HepG2 (cell line): ENCODE results near the gene OR6S1. TPM values are rescaled to one million over a fixed set of nuclear protein-coding genes. Genes with fewer than 3 reads are reported as not detected.

Experiments used
- ATAC-seq: fragments of 200-7000 bp; cut with Tn5 transposase; 3 replicates; pipeline ENCODE4 v1.9.1; 2020; ENCODE audit warnings: mild to moderate bottlenecking, moderate library complexity
- BruUV-seq: library from RNA; stranded (reverse); fragments of 400-500 nt; replicated peaks from 2 replicates; lab custom pipeline; 2021; lab: Mats Ljungman, UMichigan
- CTCF ChIA-PET: fragments of 300-600 bp; formaldehyde crosslinking; extraction: SDS; loops from one replicate; lab custom pipeline; 2021; ENCODE audit warnings: low total read pairs, inconsistent platforms, low intra/inter-chr PET ratio; lab: Yijun Ruan, JAX
- POLR2A ChIA-PET: fragments of 350-600 bp; sonication (Branson Sonifier 250); formaldehyde crosslinking; loops from one replicate; lab custom pipeline; 2020; ENCODE audit warnings: antibody characterized with exemption, inconsistent platforms; lab: Yijun Ruan, JAX
- DNase-seq: peaks from one replicate; pipeline ENCODE4 v3.0.0-alpha.2; 2015; ENCODE audit warnings: low spot score
- FAIRE-seq: peaks from 3 replicates; lab custom pipeline; 2011; peaks lifted over from hg19 to GRCh38; lab: Jason Lieb, UNC
- H2AFZ ChIP-seq: one replicate; pipeline ENCODE4 v1.6.1; 2011; ENCODE audit warnings: low read length, inconsistent platforms
- H3K27ac ChIP-seq: fragments of 300-600 bp; 3 replicates; pipeline ENCODE4 v1.8.0; 2011; ENCODE audit warnings: mixed run types, mild to moderate bottlenecking, mixed read lengths, low read length, inconsistent platforms; ENCODE audit not compliant: insufficient read depth; ENCODE audit errors: extremely low read length
- H3K27me3 ChIP-seq, 2 experiments: fragments of 200-600 bp in 1 of 2; 2 replicates in 1 of 2; 3 replicates in 1 of 2; pipeline versions ENCODE4 v1.6.0 to v1.8.0; 2011; ENCODE audit warnings: low read length in 2 of 2, mild to moderate bottlenecking in 2 of 2, moderate library complexity in 2 of 2, inconsistent platforms in 1 of 2; ENCODE audit not compliant: insufficient read depth in 2 of 2, control insufficient read depth in 1 of 2
- H3K36me3 ChIP-seq, 2 experiments: fragments of 200-600 bp in 1 of 2; replicated peaks in 1 of 2; 2 replicates in 1 of 2; 3 replicates in 1 of 2; pipeline versions ENCODE4 v1.5.1 to v1.8.0; 2011; ENCODE audit warnings: low read length in 2 of 2, inconsistent platforms in 1 of 2; ENCODE audit not compliant: insufficient read depth in 2 of 2, control insufficient read depth in 1 of 2
- H3K4me1 ChIP-seq: 2 replicates; pipeline ENCODE4 v1.5.1; 2012; ENCODE audit warnings: low read length, inconsistent platforms; ENCODE audit not compliant: insufficient read depth
- H3K4me2 ChIP-seq: 2 replicates; pipeline ENCODE4 v1.6.0; 2011; ENCODE audit warnings: low read depth, low read length, inconsistent platforms
- H3K4me3 ChIP-seq, 3 experiments: fragments of 200-600 bp in 1 of 3; sonication (generic), shearing (Covaris generic) in 1 of 3; replicated peaks in 1 of 3; 2 replicates each; pipeline ENCODE4 v1.5.1; 2011 to 2016; ENCODE audit warnings: low read length in 3 of 3, inconsistent platforms in 2 of 3, low read depth in 2 of 3, mild to moderate bottlenecking in 2 of 3, control low read depth in 1 of 3, mixed read lengths in 1 of 3; ENCODE audit not compliant: insufficient read depth in 1 of 3
- H3K79me2 ChIP-seq: one replicate; pipeline ENCODE4 v1.6.1; 2011; ENCODE audit warnings: low read length, inconsistent platforms; ENCODE audit not compliant: insufficient read depth
- H3K9ac ChIP-seq: 2 replicates; pipeline ENCODE4 v1.6.0; 2011; ENCODE audit warnings: mild to moderate bottlenecking, low read depth, low read length, inconsistent platforms; ENCODE audit not compliant: insufficient read depth
- H3K9me3 ChIP-seq: 2 replicates; pipeline ENCODE4 v1.5.1; 2012; ENCODE audit warnings: mild to moderate bottlenecking, low read length
- H4K20me1 ChIP-seq: 2 replicates; pipeline ENCODE4 v1.6.0; 2011; ENCODE audit warnings: inconsistent platforms, mild to moderate bottlenecking, low read length, moderate library complexity; ENCODE audit not compliant: insufficient read depth
- DNMT3B ChIP-seq: conservative IDR thresholded peaks from 2 replicates; pipeline ENCODE4 v1.6.1; 2016; ENCODE audit warnings: missing biosample characterization, control low read depth
- LBX2 ChIP-seq: sonication (generic); formaldehyde crosslinking; IDR thresholded peaks from 2 replicates; pipeline ENCODE4 v1.5.0; 2020; ENCODE audit warnings: missing genetic modification reagents, mild to moderate bottlenecking, borderline replicate concordance
- MIER3 ChIP-seq: IDR thresholded peaks from 2 replicates; pipeline ENCODE4 v1.6.1; 2016; ENCODE audit warnings: missing compliant biosample characterization, borderline replicate concordance
- NFIC ChIP-seq: IDR thresholded peaks from 2 replicates; pipeline ENCODE4 v1.6.1; 2012; ENCODE audit warnings: mild to moderate bottlenecking, low read length, inconsistent platforms
- RARG ChIP-seq: sonication (generic); formaldehyde crosslinking; IDR thresholded peaks from 2 replicates; pipeline ENCODE4 v1.4.0; 2020; ENCODE audit warnings: low read depth, mild to moderate bottlenecking, missing genetic modification reagents
- SMYD3 ChIP-seq: sonication (generic); formaldehyde crosslinking; IDR thresholded peaks from 2 replicates; pipeline ENCODE4 v1.8.1; 2023; ENCODE audit warnings: mild to moderate bottlenecking, missing genetic modification reagents
- SOX13 ChIP-seq, 3 experiments: fragments of 450-650 bp in 1 of 3; sonication (generic) in 1 of 3; formaldehyde crosslinking in 1 of 3; IDR thresholded peaks in 2 of 3; conservative IDR thresholded peaks in 1 of 3; 2 replicates each; pipeline versions ENCODE4 v1.5.0 to v1.6.1; 2016 to 2020; ENCODE audit warnings: antibody characterized with exemption in 1 of 3, mild to moderate bottlenecking in 1 of 3, missing compliant biosample characterization in 1 of 3, missing genetic modification reagents in 1 of 3, moderate library complexity in 1 of 3
- SRY ChIP-seq: sonication (generic); formaldehyde crosslinking; IDR thresholded peaks from 2 replicates; pipeline ENCODE4 v1.8.0; 2022; ENCODE audit warnings: mild to moderate bottlenecking, missing genetic modification reagents
- ZBTB7B ChIP-seq: sonication (generic); formaldehyde crosslinking; IDR thresholded peaks from 2 replicates; pipeline ENCODE4 v1.4.0; 2020; ENCODE audit warnings: missing genetic modification reagents
- ZNF207 ChIP-seq: fragments of 450-650 bp; IDR thresholded peaks from 2 replicates; pipeline ENCODE4 v1.6.1; 2016; ENCODE audit warnings: antibody characterized with exemption, borderline replicate concordance
- ZNF230 ChIP-seq: sonication (generic); formaldehyde crosslinking; IDR thresholded peaks from 2 replicates; pipeline ENCODE4 v1.4.0; 2020; ENCODE audit warnings: mild to moderate bottlenecking, missing genetic modification reagents
- ZNF3 ChIP-seq: IDR thresholded peaks from 2 replicates; pipeline ENCODE4 v1.7.0; 2017; ENCODE audit warnings: inconsistent platforms
- ZNF44 ChIP-seq: sonication (generic); formaldehyde crosslinking; IDR thresholded peaks from 2 replicates; pipeline ENCODE4 v1.5.1; 2020; ENCODE audit warnings: mild to moderate bottlenecking, missing genetic modification reagents
- ZNF709 ChIP-seq: sonication (generic); formaldehyde crosslinking; IDR thresholded peaks from 2 replicates; pipeline ENCODE4 v1.5.0; 2020; ENCODE audit warnings: mild to moderate bottlenecking, missing genetic modification reagents
- ZNF737 ChIP-seq: sonication (generic); formaldehyde crosslinking; IDR thresholded peaks from 2 replicates; pipeline ENCODE4 v1.5.0; 2020; ENCODE audit warnings: missing genetic modification reagents, mild to moderate bottlenecking, borderline replicate concordance
- ZNF776 ChIP-seq: sonication (generic); formaldehyde crosslinking; IDR thresholded peaks from 2 replicates; pipeline ENCODE4 v1.4.0; 2020; ENCODE audit warnings: mild to moderate bottlenecking, missing genetic modification reagents
- ZSCAN30 ChIP-seq: sonication (generic); formaldehyde crosslinking; IDR thresholded peaks from 2 replicates; pipeline ENCODE4 v1.5.0; 2020; ENCODE audit warnings: mild to moderate bottlenecking, missing genetic modification reagents
- WGBS: methylation state at CpG from one replicate; pipeline ENCODE4 v1.1.6; 2017; ENCODE audit warnings: low lambda C conversion rate; 5-methylcytosine and 5-hydroxymethylcytosine counted together
- in situ Hi-C: cut with HindIII; loops from 2 replicates; pipeline ENCODE4 v1.10.0; 2017; ENCODE audit warnings: low pct_unique_long_range_greater_than_20kb; ENCODE audit not compliant: extremely low pct_ligation_motif_present
- intact Hi-C: fragments of 100-400 bp; cut with micrococcal nuclease; formaldehyde crosslinking; loops from one replicate; pipeline ENCODE4 v1.10.0; 2022; ENCODE audit not compliant: unreplicated experiment
- polyA plus RNA-seq, 8 experiments: library from polyadenylated mRNA; depleted of rRNA in 3 of 8; stranded (reverse) in 7 of 8; unstranded in 1 of 8; fragments of >200 nt; fragmentation: Illumina TruSeq in 4 of 8; extraction: Trizol in 4 of 8; gene quantifications; 2 replicates each; pipeline versions ENCODE4 v1.2.1 to v1.2.3, GENCODE V29; 2011 to 2016; ENCODE audit warnings: low read depth in 4 of 8, missing spikeins in 1 of 8, mixed read lengths in 1 of 8; ENCODE audit not compliant: insufficient read depth in 1 of 8
- total RNA-seq, 5 experiments: library from RNA; depleted of rRNA; stranded (reverse); fragments of >200 nt; fragmentation: Illumina TruSeq; extraction: Trizol; gene quantifications; 2 replicates each; pipeline ENCODE4 v1.2.3, GENCODE V29; 2016; ENCODE audit warnings: low read depth in 1 of 5
- TF ChIP-seq, protein P1 (sequence below): sonication (generic); formaldehyde crosslinking; IDR thresholded peaks from 2 replicates; pipeline ENCODE4 v1.8.0; 2022; ENCODE audit warnings: missing genetic modification reagents, mild to moderate bottlenecking, borderline replicate concordance
- TF ChIP-seq, protein P2 (sequence below): sonication (generic); formaldehyde crosslinking; conservative IDR thresholded peaks from 2 replicates; pipeline ENCODE4 v1.4.0; 2020; ENCODE audit warnings: mild to moderate bottlenecking, missing genetic modification reagents, moderate library complexity

OR6S1 gene
- total and polyA plus RNA-seq, 2 of the 13 experiments (the other 11 are each of a cell fraction or from before 2014, with no cell fraction given), result 0.09 TPM; not detected in 1

DNA sequence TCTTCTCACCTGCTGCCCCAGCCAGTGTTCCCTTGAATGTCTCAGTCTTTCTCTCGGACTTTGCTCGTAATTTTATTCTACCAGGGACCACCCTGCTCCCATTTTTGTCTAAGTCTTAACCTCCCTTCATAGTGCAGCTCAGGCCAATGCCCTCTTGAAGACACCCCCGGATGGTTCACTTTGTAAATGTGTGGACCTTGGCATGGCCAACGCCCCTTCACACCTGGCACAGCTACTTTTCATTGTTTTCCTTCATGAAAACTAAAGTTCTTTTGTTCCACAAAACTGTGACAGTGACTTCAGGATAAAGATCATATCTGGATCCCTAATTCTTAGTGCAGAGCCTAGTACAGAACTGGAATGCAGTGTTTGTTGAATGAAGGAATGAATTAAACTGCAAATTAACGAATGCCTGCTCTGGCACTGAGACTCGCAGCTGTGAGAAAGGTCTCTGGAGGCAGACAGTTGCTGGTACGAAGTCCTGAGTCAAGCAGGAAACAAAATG is 39.4 kb upstream of the OR6S1 start:
- H2AFZ ChIP-seq, result peak overlapping the region; percentile 91
- TF ChIP-seq, protein P1, sequence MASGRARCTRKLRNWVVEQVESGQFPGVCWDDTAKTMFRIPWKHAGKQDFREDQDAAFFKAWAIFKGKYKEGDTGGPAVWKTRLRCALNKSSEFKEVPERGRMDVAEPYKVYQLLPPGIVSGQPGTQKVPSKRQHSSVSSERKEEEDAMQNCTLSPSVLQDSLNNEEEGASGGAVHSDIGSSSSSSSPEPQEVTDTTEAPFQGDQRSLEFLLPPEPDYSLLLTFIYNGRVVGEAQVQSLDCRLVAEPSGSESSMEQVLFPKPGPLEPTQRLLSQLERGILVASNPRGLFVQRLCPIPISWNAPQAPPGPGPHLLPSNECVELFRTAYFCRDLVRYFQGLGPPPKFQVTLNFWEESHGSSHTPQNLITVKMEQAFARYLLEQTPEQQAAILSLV (CRISPR knock-in tag), result no peak
- TF ChIP-seq ZBTB7B (no peak), ZNF44 (CRISPR knock-in tag) (0 out of 2 replicates have a peak, but pooled peaks have one; percentile 72), ZNF776 (CRISPR knock-in tag) (no peak), LBX2 (CRISPR knock-in tag) (0 out of 2 replicates have a peak, but pooled peaks have one; percentile 6), SOX13 (IDR thresholded peaks at IDR 0.05) (no peak), SOX13 (CRISPR knock-in tag; conservative IDR thresholded peaks at IDR 0.05 in 1 of 2, IDR thresholded peaks at IDR 0.05 in 1 of 2) (peak in 1 of 2 experiments; percentile 15; a peak in 1 of 4 replicates), ZNF3 (CRISPR knock-in tag) (peak; percentile 91; the same call in 1 of the 2 replicates), ZNF737 (no peak), ZNF709 (CRISPR knock-in tag) (0 out of 2 replicates have a peak, but pooled peaks have one; percentile 0), SRY (CRISPR knock-in tag) (0 out of 2 replicates have a peak, but pooled peaks have one; percentile 3), RARG (CRISPR knock-in tag) (0 out of 2 replicates have a peak, but pooled peaks have one; percentile 3), MIER3 (no peak), ZSCAN30 (0 out of 2 replicates have a peak, but pooled peaks have one; percentile 3), NFIC (no peak), DNMT3B (0 out of 2 replicates have a peak, but pooled peaks have one; percentile 22), ZNF230 (0 out of 2 replicates have a peak, but pooled peaks have one; percentile 3), ZNF207 (no peak), SMYD3 (CRISPR knock-in tag) (peak; percentile 72; the same call in 1 of the 2 replicates)
- TF ChIP-seq, protein P2, sequence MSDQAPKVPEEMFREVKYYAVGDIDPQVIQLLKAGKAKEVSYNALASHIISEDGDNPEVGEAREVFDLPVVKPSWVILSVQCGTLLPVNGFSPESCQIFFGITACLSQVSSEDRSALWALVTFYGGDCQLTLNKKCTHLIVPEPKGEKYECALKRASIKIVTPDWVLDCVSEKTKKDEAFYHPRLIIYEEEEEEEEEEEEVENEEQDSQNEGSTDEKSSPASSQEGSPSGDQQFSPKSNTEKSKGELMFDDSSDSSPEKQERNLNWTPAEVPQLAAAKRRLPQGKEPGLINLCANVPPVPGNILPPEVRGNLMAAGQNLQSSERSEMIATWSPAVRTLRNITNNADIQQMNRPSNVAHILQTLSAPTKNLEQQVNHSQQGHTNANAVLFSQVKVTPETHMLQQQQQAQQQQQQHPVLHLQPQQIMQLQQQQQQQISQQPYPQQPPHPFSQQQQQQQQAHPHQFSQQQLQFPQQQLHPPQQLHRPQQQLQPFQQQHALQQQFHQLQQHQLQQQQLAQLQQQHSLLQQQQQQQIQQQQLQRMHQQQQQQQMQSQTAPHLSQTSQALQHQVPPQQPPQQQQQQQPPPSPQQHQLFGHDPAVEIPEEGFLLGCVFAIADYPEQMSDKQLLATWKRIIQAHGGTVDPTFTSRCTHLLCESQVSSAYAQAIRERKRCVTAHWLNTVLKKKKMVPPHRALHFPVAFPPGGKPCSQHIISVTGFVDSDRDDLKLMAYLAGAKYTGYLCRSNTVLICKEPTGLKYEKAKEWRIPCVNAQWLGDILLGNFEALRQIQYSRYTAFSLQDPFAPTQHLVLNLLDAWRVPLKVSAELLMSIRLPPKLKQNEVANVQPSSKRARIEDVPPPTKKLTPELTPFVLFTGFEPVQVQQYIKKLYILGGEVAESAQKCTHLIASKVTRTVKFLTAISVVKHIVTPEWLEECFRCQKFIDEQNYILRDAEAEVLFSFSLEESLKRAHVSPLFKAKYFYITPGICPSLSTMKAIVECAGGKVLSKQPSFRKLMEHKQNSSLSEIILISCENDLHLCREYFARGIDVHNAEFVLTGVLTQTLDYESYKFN, result no peak
- intact Hi-C loops, result loop anchor here (1.0 to 5.0 kb wide), 2 partner anchors 9 to 376 kb away; partner anchors contain the start of gene RNASE8
- FAIRE-seq, result no peak
- H3K36me3 ChIP-seq, result no peaks in the 10 kb centered on the region
- H3K4me3 ChIP-seq, result peak overlapping the region; percentile 83 to 89 (median 89)
- in situ Hi-C loops, result loop anchor here (5.0 to 10.0 kb wide), 3 partner anchors 49 to 356 kb away; partner anchors contain the start of gene PIP4P1
- peak overlapping the region; percentile 97 for H3K27ac ChIP-seq
- ATAC-seq, result no peak
- 1% methylated on average over 7 of the region's 7 CpGs for WGBS
- H3K4me2 ChIP-seq, result peak overlapping the region; percentile 96
- BruUV-seq, result no TSS peak
- DNase-seq, result no peak
- peak overlapping the region; percentile 95 for H3K9ac ChIP-seq
- H3K4me1 ChIP-seq, result peaks cover 28% of the 10 kb centered on the region
- H3K79me2 ChIP-seq, result peaks cover 13% of the 10 kb centered on the region
- H3K27me3 ChIP-seq, result peaks cover 0 to 5% of the 10 kb centered on the region in 2 experiments; a peak in 1 of 5 replicates
- H4K20me1 ChIP-seq, result no peaks in the 10 kb centered on the region
- H3K9me3 ChIP-seq, result no peaks in the 10 kb centered on the region
- CTCF ChIA-PET, result interaction anchor here (1.4 kb wide), 1 partner anchor 72 kb away, joined by 3 read pairs; no protein-coding TSS in a partner anchor
- POLR2A ChIA-PET, result interaction anchor here (1.0 to 8.9 kb wide), 15 partner anchors 9 to 423 kb away, joined by 3 to 141 read pairs (median 22); partner anchors contain the start of genes ANG, APEX1, OSGEP and PARP2
